GM12891 (cell line): ENCODE results near the gene ANKRD55.
"Not testable (repeated sequence)": the region's sequence is repeated elsewhere in the genome, so short reads cannot be mapped to it uniquely, and the experiment has no call there.

Experiments
- DNase-seq: peaks from one replicate; pipeline ENCODE4 v3.0.0; 2011; ENCODE audit warnings: low spot score; ENCODE audit not compliant: insufficient read length
- FAIRE-seq: peaks from 2 replicates; lab custom pipeline; 2011; peaks lifted over from hg19 to GRCh38; lab: Jason Lieb, UNC
- PAX5 ChIP-seq: IDR thresholded peaks from 2 replicates; pipeline ENCODE4 v1.6.1; 2011; ENCODE audit warnings: low read length, moderate library complexity, mild to moderate bottlenecking; ENCODE audit not compliant: insufficient read depth, severe bottlenecking
- POLR2A ChIP-seq: IDR thresholded peaks from 2 replicates; pipeline ENCODE4 v1.6.1; 2011; ENCODE audit warnings: low read depth, low read length, control low read depth
- POLR2AphosphoS5 ChIP-seq: IDR thresholded peaks from 2 replicates; pipeline ENCODE4 v1.6.1; 2011; ENCODE audit warnings: low read depth, low read length, control low read depth
- POU2F2 ChIP-seq: IDR thresholded peaks from 2 replicates; pipeline ENCODE4 v1.6.1; 2011; ENCODE audit warnings: low read depth, mild to moderate bottlenecking, control low read depth, low read length, moderate library complexity
- SPI1 ChIP-seq: IDR thresholded peaks from 2 replicates; pipeline ENCODE4 v1.6.1; 2011; ENCODE audit warnings: low read depth, low read length, control low read depth
- TAF1 ChIP-seq: IDR thresholded peaks from 2 replicates; pipeline ENCODE4 v1.6.1; 2011; ENCODE audit warnings: low read depth, low read length, control low read depth

The ANKRD55 gene

DNA sequence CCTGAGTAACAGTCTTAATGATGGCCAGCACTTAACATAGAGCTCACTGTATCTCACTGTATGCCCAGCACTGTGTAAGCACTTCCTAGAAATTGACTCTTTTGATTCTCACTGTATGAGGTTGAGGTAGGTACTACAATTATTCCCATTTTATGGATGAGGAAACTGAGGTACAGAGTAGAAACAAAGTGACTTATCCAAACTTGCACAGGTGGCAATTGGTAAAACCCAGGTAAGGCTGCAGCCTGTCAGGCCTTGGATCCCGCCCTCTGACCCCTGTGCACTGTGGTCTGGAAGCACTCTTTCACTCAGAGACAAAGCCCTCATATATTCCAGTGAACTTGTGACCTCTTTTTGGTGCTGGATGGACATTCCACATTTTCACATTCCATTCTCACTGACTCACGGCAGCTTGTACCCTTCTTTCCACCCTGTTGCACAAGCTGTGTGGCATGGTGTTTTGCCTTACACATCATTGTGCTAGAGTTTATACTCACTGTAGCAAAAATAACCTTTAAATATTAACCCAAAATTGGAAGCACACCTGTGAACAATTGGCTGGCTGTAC, 21.7 kb downstream of the ANKRD55 start:
- TF ChIP-seq POLR2AphosphoS5 (no peak), SPI1 (no peak), TAF1 (no peak), PAX5 (no peak), POU2F2 (no peak), POLR2A (no peak)
- FAIRE-seq (no peak), DNase-seq (no peak)

DNA sequence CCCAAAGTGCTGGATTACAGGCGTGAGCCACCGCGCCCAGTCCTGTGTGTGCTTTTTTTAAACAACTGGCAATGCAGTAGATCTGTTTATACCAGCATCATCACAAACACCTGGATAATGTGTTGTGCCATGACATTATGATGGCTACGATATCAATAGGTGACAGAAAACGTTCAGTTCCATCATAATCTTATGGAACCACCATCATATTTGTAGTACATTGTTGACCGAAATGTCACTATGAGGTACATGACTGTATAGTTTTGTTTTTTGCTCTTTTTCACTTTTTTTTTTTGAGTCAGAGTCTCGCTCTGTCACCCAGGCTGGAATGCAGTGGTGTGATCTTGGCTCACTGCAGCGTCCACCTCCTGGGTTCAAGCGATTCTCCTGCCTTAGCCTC, 24.4 kb downstream of the ANKRD55 start:
- FAIRE-seq (no peak), DNase-seq (no peak)
- TF ChIP-seq POU2F2 (no peak), TAF1 (no peak), PAX5 (no peak), POLR2AphosphoS5 (no peak), SPI1 (no peak), POLR2A (no peak)

DNA sequence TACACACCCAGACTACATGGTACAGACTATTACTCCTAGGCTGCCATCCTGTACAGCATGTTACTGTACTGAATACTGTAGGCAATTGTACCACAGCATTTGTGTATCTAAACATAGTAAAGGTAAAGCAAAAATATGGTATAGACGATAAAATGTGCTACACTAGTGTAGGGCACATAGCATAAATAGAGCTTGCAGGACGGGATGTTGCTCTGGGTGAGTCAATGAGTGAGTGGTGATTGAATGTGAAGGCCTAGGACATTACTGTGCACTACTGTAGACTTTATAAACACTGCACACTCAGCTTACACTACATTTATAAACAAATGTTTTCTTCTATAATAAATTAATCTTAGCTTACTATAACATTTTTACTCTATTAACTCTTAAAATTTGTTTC, 25.6 kb downstream of the ANKRD55 start:
- no peak for DNase-seq
- no peak for TF ChIP-seq SPI1
- TF ChIP-seq POLR2A: no peak
- no peak for TF ChIP-seq POU2F2
- no peak for TF ChIP-seq POLR2AphosphoS5
- no peak for TF ChIP-seq TAF1
- no peak for TF ChIP-seq PAX5
- FAIRE-seq: no peak

DNA sequence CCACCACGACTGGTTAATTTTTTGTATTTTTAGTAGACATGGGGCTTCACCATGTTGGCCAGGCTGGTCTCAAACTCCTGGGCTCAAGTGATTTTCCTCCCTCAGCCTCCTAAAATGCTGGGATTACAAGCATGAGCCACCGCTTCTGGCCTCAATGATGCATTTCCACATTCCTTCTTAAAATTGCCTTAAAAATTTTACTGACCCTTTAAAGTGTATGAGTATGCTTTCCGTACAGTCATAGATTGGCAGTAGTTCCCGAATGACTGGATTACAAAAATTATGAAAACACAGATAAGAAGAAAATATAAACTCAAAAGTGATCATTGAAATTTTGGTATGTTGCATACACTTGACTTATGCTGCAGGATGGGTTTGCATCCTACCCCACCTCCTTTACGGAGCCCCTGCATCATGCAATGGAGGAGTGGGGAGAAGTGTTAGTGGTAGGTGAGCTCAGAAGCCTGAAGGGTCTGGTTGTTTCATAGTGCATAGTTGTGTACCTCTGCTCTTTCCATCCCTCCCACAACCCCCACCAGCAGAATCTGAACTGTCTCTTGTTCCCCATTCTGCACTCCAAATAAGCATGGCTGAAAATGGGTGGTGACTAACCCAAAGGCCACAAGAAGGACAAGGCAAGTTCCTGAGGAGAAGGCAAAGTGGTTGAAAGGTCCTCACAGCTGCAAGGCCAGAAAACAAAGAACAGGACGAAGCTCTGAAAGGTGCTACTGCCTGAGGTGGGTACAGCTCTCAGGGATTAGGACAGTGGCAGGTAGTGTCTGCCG, 26.8 kb downstream of the ANKRD55 start:
- FAIRE-seq: no peak
- no peak for DNase-seq
- TF ChIP-seq TAF1 (no peak), POLR2AphosphoS5 (no peak), POLR2A (no peak), POU2F2 (no peak), SPI1 (no peak), PAX5 (no peak)

DNA sequence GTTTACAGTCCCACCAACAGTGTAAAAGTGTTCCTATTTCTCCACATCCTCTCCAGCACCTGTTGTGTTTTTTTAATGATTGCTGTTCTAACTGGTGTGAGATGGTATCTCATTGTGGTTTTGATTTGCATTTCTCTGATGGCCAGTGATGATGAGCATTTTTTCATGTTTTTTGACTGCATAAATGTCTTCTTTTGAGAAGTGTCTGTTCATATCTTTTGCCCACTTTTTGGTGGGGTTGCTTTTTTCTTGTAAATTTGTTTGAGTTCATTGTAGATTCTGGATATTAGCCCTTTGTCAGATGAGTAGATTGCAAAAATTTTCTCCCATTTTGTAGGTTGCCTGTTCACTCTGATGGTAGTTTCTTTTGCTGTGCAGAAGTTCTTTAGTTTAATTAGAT, 29.2 kb downstream of the ANKRD55 start:
- not testable (repeated sequence) for FAIRE-seq

DNA sequence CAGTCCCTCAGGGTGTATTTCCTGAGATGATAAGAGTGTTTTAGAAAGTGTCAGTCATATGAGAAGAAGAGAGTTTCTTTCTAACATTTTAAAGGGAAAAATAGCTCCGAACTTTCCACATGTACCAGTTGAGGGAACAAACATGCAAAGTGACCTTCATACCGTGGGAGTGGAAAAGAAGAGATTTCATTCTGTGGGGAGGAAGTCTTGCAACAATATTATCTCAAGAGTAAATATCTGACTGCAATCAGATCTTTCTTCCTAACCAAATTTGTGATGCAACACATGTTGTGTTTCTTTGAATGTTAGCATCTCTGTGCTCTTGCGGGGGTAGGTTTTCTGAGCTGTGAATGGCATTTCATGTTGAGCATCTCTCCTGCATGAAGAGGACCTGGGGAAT, 30.6 kb downstream of the ANKRD55 start:
- TF ChIP-seq POU2F2 (no peak), POLR2AphosphoS5 (no peak), POLR2A (no peak), PAX5 (no peak), TAF1 (no peak), SPI1 (no peak)
- FAIRE-seq: no peak

More for the DNA sequence above, 29.2 kb downstream of the ANKRD55 start:
- DNase-seq: not testable (repeated sequence)

DNA sequence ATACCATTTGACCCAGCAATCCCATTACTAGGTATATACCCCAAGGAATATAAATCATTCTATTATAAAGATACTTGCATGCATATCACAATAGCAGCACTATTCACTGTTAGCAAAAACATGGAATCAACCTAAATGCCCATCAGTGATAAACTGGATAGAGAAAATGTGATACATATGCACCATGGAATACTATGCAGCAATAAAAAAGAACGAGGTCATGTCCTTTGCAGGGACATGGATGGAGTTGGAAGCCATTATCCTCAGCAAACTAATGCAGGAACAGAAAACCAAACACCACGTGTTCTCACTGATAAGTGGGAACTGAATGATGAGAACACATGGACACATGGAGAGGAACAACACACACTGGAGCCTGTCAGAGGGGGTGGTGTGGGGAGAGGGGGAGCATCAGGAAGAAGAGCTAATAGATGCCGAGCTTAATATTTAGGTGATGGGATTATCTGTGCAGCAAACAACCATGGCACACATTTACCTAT, 31.3 kb downstream of the ANKRD55 start:
- not testable (repeated sequence) for FAIRE-seq, DNase-seq

More for the DNA sequence above, 30.6 kb downstream of the ANKRD55 start:
- no peak for DNase-seq

DNA sequence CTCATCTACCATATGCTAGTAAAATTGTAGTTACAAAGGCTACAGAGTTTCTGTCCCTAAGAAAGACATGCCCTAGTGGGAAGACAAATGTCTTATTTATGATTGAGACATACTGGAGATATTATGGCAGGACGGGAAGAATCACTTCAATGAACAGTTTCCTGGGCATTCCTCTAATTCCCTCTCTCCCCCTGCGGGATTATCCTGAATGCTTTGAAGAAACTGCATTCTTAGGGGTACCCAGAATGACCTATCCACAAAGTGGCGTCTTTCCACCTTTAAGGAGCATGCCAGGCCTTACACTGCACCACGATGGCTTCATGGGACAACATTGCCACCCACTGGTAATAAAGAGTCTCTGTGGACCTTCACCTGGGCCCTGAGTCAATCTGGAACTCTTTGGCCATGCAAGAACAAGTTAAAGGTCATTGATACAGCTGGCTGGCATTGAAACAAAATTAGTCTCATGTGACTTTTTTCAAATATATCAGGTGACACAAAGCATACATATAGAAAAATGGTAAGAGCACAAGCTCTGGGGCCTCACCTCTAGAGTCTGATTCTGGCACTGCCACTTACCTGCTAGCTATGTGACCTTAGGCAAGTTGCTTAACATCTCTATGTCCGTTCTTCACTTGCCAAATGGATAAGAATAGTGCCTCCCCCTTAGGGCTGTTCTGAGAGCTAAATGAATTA, 32.0 kb downstream of the ANKRD55 start:
- TF ChIP-seq POLR2AphosphoS5 (no peak), POLR2A (no peak), PAX5 (no peak), SPI1 (no peak), TAF1 (no peak), POU2F2 (no peak)
- DNase-seq: peak; percentile 45
- peak; percentile 28 for FAIRE-seq

DNA sequence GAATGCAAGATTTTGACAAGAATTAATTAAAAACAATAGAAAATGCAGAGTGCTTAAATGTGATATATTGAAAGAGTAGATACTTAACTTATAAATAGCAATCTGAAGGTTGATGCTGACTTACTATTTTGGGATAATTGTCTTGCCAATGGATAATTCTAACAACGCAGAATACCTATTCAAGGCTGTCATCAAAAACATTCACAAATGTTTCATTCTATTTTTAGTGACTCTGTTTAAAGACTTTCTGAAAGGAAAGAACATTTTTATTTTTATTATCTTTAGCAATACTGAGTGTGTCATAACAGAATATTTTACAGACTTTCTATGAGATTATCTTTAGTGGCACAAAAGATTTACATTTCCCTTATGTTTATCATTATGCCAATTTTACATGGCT, 38.1 kb downstream of the ANKRD55 start:
- TF ChIP-seq TAF1 (no peak), POLR2AphosphoS5 (no peak), POLR2A (no peak), SPI1 (no peak), POU2F2 (no peak)
- FAIRE-seq (no peak), DNase-seq (no peak)
